HCT116 (cell line): ENCODE measurements around the gene KIF26B. TPM values are rescaled to one million over a fixed set of nuclear protein-coding genes. Genes with fewer than 3 reads are reported as not detected.

ENCODE experiments used
- ATAC-seq: fragments of 200-7000 bp; cut with Tn5 transposase; 2 replicates; pipeline ENCODE4 v1.9.1; 2020; ENCODE audit warnings: mild to moderate bottlenecking, moderate library complexity
- BruUV-seq: library from RNA; stranded (reverse); fragments of 400-500 nt; replicated peaks from 2 replicates; lab custom pipeline; 2021; lab: Mats Ljungman, UMichigan
- CTCF ChIA-PET: fragments of 300-600 bp; sonication (Branson Sonifier 250); formaldehyde crosslinking; loops from one replicate; lab custom pipeline; 2021; ENCODE audit warnings: antibody characterized with exemption; lab: Charles Lee
- POLR2A ChIA-PET: fragments of 300-600, 350-600 bp; sonication (Branson Sonifier 250); formaldehyde crosslinking; loops from one replicate; lab custom pipeline; 2021; ENCODE audit warnings: antibody characterized with exemption; lab: Charles Lee
- RAD21 ChIA-PET, 2 experiments: fragments of 300-600 bp; sonication (Branson Sonifier 250); formaldehyde crosslinking; loops; one replicate each; lab custom pipeline; 2023; ENCODE audit warnings: low total read pairs in 2 of 2; ENCODE audit not compliant: uncharacterized antibody in 2 of 2, unreplicated experiment in 2 of 2, low non-redundant PET in 1 of 2; lab: Charles Lee
- DNase-seq: peaks from one replicate; pipeline ENCODE4 v3.0.0-alpha.2; 2010; ENCODE audit warnings: low read depth, low spot score
- H2AFZ ChIP-seq: fragments of 200-600 bp; shearing (Covaris generic), sonication (generic); 2 replicates; pipeline ENCODE4 v1.6.1; 2017; ENCODE audit warnings: low read depth, mixed run types, mixed read lengths, antibody characterized with exemption, low read length; ENCODE audit not compliant: poor library complexity, severe bottlenecking
- H3K27ac ChIP-seq: 2 replicates; pipeline ENCODE4 v1.5.1; 2012; ENCODE audit warnings: low read depth, low read length
- H3K27me3 ChIP-seq: fragments of 200-600 bp; sonication (generic); 2 replicates; pipeline ENCODE4 v1.6.1; 2016; ENCODE audit warnings: mixed run types, low read length, mixed read lengths; ENCODE audit not compliant: insufficient read depth
- H3K36me3 ChIP-seq, 2 experiments: fragments of 200-500 bp in 1 of 2; fragments of 200-600 bp in 1 of 2; sonication (Bioruptor generic) in 1 of 2; sonication (generic) in 1 of 2; 2 replicates each; pipeline versions ENCODE4 v1.5.1 to v1.6.1; 2014 to 2016; ENCODE audit warnings: low read length in 2 of 2, inconsistent platforms in 1 of 2, mixed read lengths in 1 of 2, mixed run types in 1 of 2; ENCODE audit not compliant: insufficient read depth in 2 of 2, control insufficient read depth in 1 of 2
- H3K4me1 ChIP-seq, 2 experiments: fragments of 200-600 bp in 1 of 2; sonication (generic) in 1 of 2; 2 replicates each; pipeline versions ENCODE4 v1.5.1 to v1.6.1; 2012 to 2017; ENCODE audit warnings: low read length in 2 of 2, inconsistent platforms in 1 of 2, mild to moderate bottlenecking in 1 of 2, mixed read lengths in 1 of 2, mixed run types in 1 of 2, moderate library complexity in 1 of 2; ENCODE audit not compliant: insufficient read depth in 2 of 2, control insufficient read depth in 1 of 2
- H3K4me2 ChIP-seq: fragments of 200-600 bp; sonication (generic); 2 replicates; pipeline ENCODE4 v1.6.1; 2017; ENCODE audit warnings: mixed run types, low read length, mixed read lengths
- H3K4me3 ChIP-seq, 2 experiments: fragments of 200-600 bp in 1 of 2; sonication (generic) in 1 of 2; replicated peaks in 1 of 2; 2 replicates each; pipeline ENCODE4 v1.5.1; 2011 to 2016; ENCODE audit warnings: low read length in 2 of 2, control low read depth in 1 of 2, low read depth in 1 of 2, mild to moderate bottlenecking in 1 of 2, mixed read lengths in 1 of 2, mixed run types in 1 of 2
- H3K79me2 ChIP-seq: fragments of 200-600 bp; sonication (generic); 2 replicates; pipeline ENCODE4 v1.6.1; 2017; ENCODE audit warnings: mild to moderate bottlenecking, mixed run types, low read length, moderate library complexity, mixed read lengths; ENCODE audit not compliant: insufficient read depth
- H3K9ac ChIP-seq: fragments of 200-600 bp; sonication (generic); 2 replicates; pipeline ENCODE4 v1.6.1; 2016; ENCODE audit warnings: low read length, mixed read lengths
- H3K9me2 ChIP-seq: fragments of 200-600 bp; sonication (generic), shearing (Covaris generic); 2 replicates; pipeline ENCODE4 v1.6.1; 2017; ENCODE audit warnings: mixed run types, mild to moderate bottlenecking, moderate library complexity; ENCODE audit not compliant: insufficient read depth
- H3K9me3 ChIP-seq, 2 experiments: fragments of 200-500 bp in 1 of 2; fragments of 200-600 bp in 1 of 2; sonication (Bioruptor generic) in 1 of 2; sonication (generic) in 1 of 2; 2 replicates each; pipeline ENCODE4 v1.6.1; 2014 to 2017; ENCODE audit warnings: low read length in 2 of 2, mixed read lengths in 2 of 2, inconsistent platforms in 1 of 2, low read depth in 1 of 2, mild to moderate bottlenecking in 1 of 2, mixed run types in 1 of 2, moderate library complexity in 1 of 2; ENCODE audit not compliant: control insufficient read depth in 1 of 2, insufficient read depth in 1 of 2
- H4K20me1 ChIP-seq: fragments of 200-600 bp; sonication (generic), shearing (Covaris generic); 2 replicates; pipeline ENCODE4 v1.6.1; 2017; ENCODE audit warnings: mixed run types, mild to moderate bottlenecking, moderate library complexity; ENCODE audit not compliant: insufficient read depth
- CBX3 ChIP-seq: IDR thresholded peaks from 2 replicates; pipeline ENCODE4 v1.6.1; 2012; ENCODE audit warnings: low read depth
- CEBPB ChIP-seq: IDR thresholded peaks from 2 replicates; pipeline ENCODE4 v1.6.1; 2012; ENCODE audit warnings: low read depth
- EZH2 ChIP-seq: fragments of 200-600 bp; sonication (generic); IDR thresholded peaks from 2 replicates; pipeline ENCODE4 v1.6.1; 2017; ENCODE audit warnings: antibody characterized with exemption, mixed run types
- JUND ChIP-seq: IDR thresholded peaks from 2 replicates; pipeline ENCODE4 v1.6.1; 2012
- RAD21 ChIP-seq: IDR thresholded peaks from 2 replicates; pipeline ENCODE4 v1.6.1; 2012; ENCODE audit warnings: low read depth, mild to moderate bottlenecking
- SIN3A ChIP-seq: IDR thresholded peaks from 2 replicates; pipeline ENCODE4 v1.6.1; 2012; ENCODE audit warnings: low read depth
- SRF ChIP-seq: IDR thresholded peaks from 2 replicates; pipeline ENCODE4 v1.6.1; 2012; ENCODE audit warnings: low read depth
- TCF7L2 ChIP-seq: IDR thresholded peaks from 2 replicates; pipeline ENCODE4 v1.7.0; 2011; ENCODE audit warnings: borderline replicate concordance, inconsistent platforms; ENCODE audit not compliant: insufficient read depth, insufficient read length; ENCODE audit errors: extremely low read depth
- ZNF274 ChIP-seq: fragments of 200-500 bp; sonication (Bioruptor generic); IDR thresholded peaks from 2 replicates; pipeline ENCODE4 v1.6.1; 2014; ENCODE audit warnings: mild to moderate bottlenecking, low read depth, low read length, inconsistent platforms
- intact Hi-C: fragments of 100-400 bp; cut with micrococcal nuclease; formaldehyde crosslinking; loops from 2 replicates; pipeline ENCODE4 v1.10.0; 2022
- total RNA-seq: library from RNA; stranded (reverse); gene quantifications from one replicate; pipeline ENCODE4 v1.2.1, GENCODE V29; 2021; ENCODE audit not compliant: unreplicated experiment
- TF ChIP-seq, protein P1 (sequence below): IDR thresholded peaks from 2 replicates; pipeline ENCODE4 v1.6.1; 2011; ENCODE audit warnings: mild to moderate bottlenecking, low read length, moderate library complexity; ENCODE audit not compliant: insufficient replicate concordance; ENCODE audit errors: extremely low read depth
- TF ChIP-seq, protein P2 (sequence below): IDR thresholded peaks from 2 replicates; pipeline ENCODE4 v1.6.1; 2012
- TF ChIP-seq, protein P3 (sequence below): IDR thresholded peaks from 2 replicates; pipeline ENCODE4 v1.6.1; 2012; ENCODE audit warnings: low read depth

KIF26B gene
- total RNA-seq, 1 experiment from 2014 or later: 0.49 TPM

DNA sequence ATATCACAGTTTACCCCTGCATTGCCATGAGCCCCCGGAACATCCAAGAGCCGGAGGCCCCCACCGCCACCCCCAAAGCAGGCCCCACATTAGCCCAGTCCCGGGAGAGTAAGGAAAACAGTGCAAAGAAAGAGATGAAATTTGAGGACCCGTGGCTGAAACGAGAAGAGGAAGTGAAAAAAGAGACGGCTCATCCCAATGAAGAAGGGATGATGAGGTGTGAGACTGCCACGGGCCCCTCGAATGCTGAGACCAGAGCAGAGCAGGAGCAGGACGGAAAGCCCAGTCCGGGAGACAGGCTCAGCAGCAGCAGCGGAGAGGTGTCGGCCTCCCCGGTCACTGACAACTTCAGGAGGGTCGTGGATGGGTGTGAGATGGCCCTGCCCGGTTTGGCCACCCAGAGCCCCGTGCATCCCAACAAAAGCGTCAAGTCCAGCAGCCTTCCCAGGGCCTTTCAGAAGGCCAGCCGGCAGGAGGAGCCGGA, 532.4 kb downstream of the KIF26B start:
- Histone ChIP-seq H3K36me3 (no peaks in the 10 kb centered on the region), H3K27ac (no peak overlapping the region), H3K4me3 (no peak overlapping the region), H3K9ac (no peak overlapping the region), H3K4me1 (no peaks in the 10 kb centered on the region), H3K4me2 (no peak overlapping the region), H2AFZ (no peak overlapping the region), H3K9me2 (no peaks in the 10 kb centered on the region), H3K27me3 (0 out of 2 replicates have a peak, but pooled peaks cover 5% of the 10 kb centered on the region), H4K20me1 (no peaks in the 10 kb centered on the region)
- no peak for DNase-seq
- no TSS peak for BruUV-seq
- ChIA-PET POLR2A (no interaction called here), RAD21 (no interaction called here), CTCF (no interaction called here)
- no peak for TF ChIP-seq SRF
- no peak for TF ChIP-seq TCF7L2
- no peak for TF ChIP-seq SIN3A
- TF ChIP-seq, protein P1, sequence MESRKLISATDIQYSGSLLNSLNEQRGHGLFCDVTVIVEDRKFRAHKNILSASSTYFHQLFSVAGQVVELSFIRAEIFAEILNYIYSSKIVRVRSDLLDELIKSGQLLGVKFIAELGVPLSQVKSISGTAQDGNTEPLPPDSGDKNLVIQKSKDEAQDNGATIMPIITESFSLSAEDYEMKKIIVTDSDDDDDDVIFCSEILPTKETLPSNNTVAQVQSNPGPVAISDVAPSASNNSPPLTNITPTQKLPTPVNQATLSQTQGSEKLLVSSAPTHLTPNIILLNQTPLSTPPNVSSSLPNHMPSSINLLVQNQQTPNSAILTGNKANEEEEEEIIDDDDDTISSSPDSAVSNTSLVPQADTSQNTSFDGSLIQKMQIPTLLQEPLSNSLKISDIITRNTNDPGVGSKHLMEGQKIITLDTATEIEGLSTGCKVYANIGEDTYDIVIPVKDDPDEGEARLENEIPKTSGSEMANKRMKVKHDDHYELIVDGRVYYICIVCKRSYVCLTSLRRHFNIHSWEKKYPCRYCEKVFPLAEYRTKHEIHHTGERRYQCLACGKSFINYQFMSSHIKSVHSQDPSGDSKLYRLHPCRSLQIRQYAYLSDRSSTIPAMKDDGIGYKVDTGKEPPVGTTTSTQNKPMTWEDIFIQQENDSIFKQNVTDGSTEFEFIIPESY: no peak
- TF ChIP-seq RAD21: no peak
- TF ChIP-seq, protein P2, sequence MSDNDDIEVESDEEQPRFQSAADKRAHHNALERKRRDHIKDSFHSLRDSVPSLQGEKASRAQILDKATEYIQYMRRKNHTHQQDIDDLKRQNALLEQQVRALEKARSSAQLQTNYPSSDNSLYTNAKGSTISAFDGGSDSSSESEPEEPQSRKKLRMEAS: no peak
- no peak for TF ChIP-seq EZH2
- TF ChIP-seq CBX3: no peak
- no peak for TF ChIP-seq CEBPB
- TF ChIP-seq JUND: no peak
- no peak for TF ChIP-seq ZNF274
- TF ChIP-seq, protein P3, sequence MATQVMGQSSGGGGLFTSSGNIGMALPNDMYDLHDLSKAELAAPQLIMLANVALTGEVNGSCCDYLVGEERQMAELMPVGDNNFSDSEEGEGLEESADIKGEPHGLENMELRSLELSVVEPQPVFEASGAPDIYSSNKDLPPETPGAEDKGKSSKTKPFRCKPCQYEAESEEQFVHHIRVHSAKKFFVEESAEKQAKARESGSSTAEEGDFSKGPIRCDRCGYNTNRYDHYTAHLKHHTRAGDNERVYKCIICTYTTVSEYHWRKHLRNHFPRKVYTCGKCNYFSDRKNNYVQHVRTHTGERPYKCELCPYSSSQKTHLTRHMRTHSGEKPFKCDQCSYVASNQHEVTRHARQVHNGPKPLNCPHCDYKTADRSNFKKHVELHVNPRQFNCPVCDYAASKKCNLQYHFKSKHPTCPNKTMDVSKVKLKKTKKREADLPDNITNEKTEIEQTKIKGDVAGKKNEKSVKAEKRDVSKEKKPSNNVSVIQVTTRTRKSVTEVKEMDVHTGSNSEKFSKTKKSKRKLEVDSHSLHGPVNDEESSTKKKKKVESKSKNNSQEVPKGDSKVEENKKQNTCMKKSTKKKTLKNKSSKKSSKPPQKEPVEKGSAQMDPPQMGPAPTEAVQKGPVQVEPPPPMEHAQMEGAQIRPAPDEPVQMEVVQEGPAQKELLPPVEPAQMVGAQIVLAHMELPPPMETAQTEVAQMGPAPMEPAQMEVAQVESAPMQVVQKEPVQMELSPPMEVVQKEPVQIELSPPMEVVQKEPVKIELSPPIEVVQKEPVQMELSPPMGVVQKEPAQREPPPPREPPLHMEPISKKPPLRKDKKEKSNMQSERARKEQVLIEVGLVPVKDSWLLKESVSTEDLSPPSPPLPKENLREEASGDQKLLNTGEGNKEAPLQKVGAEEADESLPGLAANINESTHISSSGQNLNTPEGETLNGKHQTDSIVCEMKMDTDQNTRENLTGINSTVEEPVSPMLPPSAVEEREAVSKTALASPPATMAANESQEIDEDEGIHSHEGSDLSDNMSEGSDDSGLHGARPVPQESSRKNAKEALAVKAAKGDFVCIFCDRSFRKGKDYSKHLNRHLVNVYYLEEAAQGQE: no peak
- TF ChIP-seq, all 23 proteins: peak for 0
- intact Hi-C loops: no loop called here
- no peaks in the 10 kb centered on the region for H3K79me2 ChIP-seq
- ATAC-seq: no peak
- H3K9me3 ChIP-seq: no peaks in the 10 kb centered on the region
